ENCODE data around the gene CAMSAP1.

The CAMSAP1 gene

DNA sequence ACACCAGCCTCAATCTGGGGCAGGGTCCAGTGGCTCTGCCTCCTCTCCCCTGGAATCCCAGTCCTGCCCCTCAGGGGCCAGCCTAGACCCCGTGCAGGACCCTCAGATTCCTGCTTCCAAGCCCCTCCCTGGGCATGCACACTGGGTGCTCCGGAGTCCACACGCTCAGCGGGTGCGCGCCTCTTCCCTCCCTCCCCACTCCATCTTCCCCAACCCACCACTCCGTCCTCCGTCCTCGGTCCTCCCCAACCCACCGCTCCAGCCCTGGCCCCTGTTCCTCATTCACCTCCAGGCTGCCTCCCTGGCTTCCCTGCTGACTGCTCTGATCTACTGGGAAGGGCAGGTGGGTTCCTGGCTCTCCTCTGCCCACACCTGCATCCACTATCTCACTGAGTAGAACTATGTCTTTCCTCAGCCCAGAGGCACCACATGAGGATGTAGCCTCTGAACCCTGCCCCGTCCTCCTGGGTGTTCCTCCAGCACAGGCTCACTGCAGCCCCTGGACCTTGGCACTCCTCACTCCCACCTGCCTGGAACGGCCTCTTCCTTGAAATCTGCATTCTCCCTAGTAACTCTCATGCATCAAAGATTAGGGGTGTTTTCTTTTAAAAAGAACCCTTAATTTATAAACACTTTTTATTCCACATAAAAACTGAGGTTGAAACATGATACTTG is 92.8 kb downstream of the CAMSAP1 start:
- Histone ChIP-seq H3K4me3 (ENCODE audit: low read depth, low read length) (no peak overlapping the region), H3K36me3 (ENCODE audit: control insufficient read depth in 2 of 2, insufficient read depth in 1 of 2, low read length in 2 of 2) (peaks cover 2 to 93% of the 10 kb centered on the region in 2 experiments; a peak in 2 of 3 replicates), H3K27ac (ENCODE audit: extremely low read depth, low read depth, low read length) (no peak overlapping the region), H3K9me3 (ENCODE audit: control insufficient read depth, insufficient read depth, low read depth, low read length) (no peaks in the 10 kb centered on the region), H3K4me1 (ENCODE audit: control insufficient read depth, insufficient read depth, low read length) (no peaks in the 10 kb centered on the region)
- TF ChIP-seq ZEB2 (tag by site-specific recombination; IDR thresholded peaks at IDR 0.05) = no peak
- TF ChIP-seq, protein P1, sequence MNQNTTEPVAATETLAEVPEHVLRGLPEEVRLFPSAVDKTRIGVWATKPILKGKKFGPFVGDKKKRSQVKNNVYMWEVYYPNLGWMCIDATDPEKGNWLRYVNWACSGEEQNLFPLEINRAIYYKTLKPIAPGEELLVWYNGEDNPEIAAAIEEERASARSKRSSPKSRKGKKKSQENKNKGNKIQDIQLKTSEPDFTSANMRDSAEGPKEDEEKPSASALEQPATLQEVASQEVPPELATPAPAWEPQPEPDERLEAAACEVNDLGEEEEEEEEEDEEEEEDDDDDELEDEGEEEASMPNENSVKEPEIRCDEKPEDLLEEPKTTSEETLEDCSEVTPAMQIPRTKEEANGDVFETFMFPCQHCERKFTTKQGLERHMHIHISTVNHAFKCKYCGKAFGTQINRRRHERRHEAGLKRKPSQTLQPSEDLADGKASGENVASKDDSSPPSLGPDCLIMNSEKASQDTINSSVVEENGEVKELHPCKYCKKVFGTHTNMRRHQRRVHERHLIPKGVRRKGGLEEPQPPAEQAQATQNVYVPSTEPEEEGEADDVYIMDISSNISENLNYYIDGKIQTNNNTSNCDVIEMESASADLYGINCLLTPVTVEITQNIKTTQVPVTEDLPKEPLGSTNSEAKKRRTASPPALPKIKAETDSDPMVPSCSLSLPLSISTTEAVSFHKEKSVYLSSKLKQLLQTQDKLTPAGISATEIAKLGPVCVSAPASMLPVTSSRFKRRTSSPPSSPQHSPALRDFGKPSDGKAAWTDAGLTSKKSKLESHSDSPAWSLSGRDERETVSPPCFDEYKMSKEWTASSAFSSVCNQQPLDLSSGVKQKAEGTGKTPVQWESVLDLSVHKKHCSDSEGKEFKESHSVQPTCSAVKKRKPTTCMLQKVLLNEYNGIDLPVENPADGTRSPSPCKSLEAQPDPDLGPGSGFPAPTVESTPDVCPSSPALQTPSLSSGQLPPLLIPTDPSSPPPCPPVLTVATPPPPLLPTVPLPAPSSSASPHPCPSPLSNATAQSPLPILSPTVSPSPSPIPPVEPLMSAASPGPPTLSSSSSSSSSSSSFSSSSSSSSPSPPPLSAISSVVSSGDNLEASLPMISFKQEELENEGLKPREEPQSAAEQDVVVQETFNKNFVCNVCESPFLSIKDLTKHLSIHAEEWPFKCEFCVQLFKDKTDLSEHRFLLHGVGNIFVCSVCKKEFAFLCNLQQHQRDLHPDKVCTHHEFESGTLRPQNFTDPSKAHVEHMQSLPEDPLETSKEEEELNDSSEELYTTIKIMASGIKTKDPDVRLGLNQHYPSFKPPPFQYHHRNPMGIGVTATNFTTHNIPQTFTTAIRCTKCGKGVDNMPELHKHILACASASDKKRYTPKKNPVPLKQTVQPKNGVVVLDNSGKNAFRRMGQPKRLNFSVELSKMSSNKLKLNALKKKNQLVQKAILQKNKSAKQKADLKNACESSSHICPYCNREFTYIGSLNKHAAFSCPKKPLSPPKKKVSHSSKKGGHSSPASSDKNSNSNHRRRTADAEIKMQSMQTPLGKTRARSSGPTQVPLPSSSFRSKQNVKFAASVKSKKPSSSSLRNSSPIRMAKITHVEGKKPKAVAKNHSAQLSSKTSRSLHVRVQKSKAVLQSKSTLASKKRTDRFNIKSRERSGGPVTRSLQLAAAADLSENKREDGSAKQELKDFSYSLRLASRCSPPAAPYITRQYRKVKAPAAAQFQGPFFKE (tag by site-specific recombination; IDR thresholded peaks at IDR 0.05; ENCODE audit: borderline replicate concordance) = no peak
- no peak for TF ChIP-seq ZNF791 (tag by site-specific recombination; IDR thresholded peaks at IDR 0.05)
- no peak for TF ChIP-seq OSR2 (tag by site-specific recombination; IDR thresholded peaks at IDR 0.05)
- no peak for TF ChIP-seq ZNF830 (tag by site-specific recombination; IDR thresholded peaks at IDR 0.05; ENCODE audit: low read depth)
- TF ChIP-seq ZNF426 (tag by site-specific recombination; IDR thresholded peaks at IDR 0.05) = no peak
- TF ChIP-seq GLI4 (tag by site-specific recombination; IDR thresholded peaks at IDR 0.05) = no peak
- TF ChIP-seq ZNF843 (tag by site-specific recombination; IDR thresholded peaks at IDR 0.05) = no peak
- no peak for TF ChIP-seq ZNF398 (tag by site-specific recombination; IDR thresholded peaks at IDR 0.05)
- no peak for TF ChIP-seq ZNF175 (tag by site-specific recombination; IDR thresholded peaks at IDR 0.05)
- no peak for TF ChIP-seq ZNF391 (tag by site-specific recombination; IDR thresholded peaks at IDR 0.05; ENCODE audit: borderline replicate concordance, low read depth)
- TF ChIP-seq ZSCAN30 (tag by site-specific recombination; IDR thresholded peaks at IDR 0.05) = no peak
- no peak for TF ChIP-seq REST (tag by site-specific recombination; IDR thresholded peaks at IDR 0.05)
- no peak for TF ChIP-seq ZNF157 (tag by site-specific recombination; IDR thresholded peaks at IDR 0.05)
- TF ChIP-seq GFI1B (tag by site-specific recombination; IDR thresholded peaks at IDR 0.05) = no peak
- TF ChIP-seq ZNF148 (tag by site-specific recombination; IDR thresholded peaks at IDR 0.05; ENCODE audit: borderline replicate concordance) = no peak
- TF ChIP-seq ZNF514 (tag by site-specific recombination; IDR thresholded peaks at IDR 0.05) = no peak
- no peak for TF ChIP-seq ZFP37 (tag by site-specific recombination; IDR thresholded peaks at IDR 0.05)
- no peak for TF ChIP-seq GLI2 (tag by site-specific recombination; IDR thresholded peaks at IDR 0.05; ENCODE audit: borderline replicate concordance, low read depth)
- TF ChIP-seq BCL6B (tag by site-specific recombination; IDR thresholded peaks at IDR 0.05) = no peak
- POLR2A ChIA-PET = no interaction called here
- CTCF ChIA-PET = interaction anchor here (1.5 kb wide), 1 partner anchor 17 kb away, joined by 6 read pairs; no protein-coding TSS in a partner anchor
